ENCODE measurements around the gene IMMT.

Gene IMMT

DNA sequence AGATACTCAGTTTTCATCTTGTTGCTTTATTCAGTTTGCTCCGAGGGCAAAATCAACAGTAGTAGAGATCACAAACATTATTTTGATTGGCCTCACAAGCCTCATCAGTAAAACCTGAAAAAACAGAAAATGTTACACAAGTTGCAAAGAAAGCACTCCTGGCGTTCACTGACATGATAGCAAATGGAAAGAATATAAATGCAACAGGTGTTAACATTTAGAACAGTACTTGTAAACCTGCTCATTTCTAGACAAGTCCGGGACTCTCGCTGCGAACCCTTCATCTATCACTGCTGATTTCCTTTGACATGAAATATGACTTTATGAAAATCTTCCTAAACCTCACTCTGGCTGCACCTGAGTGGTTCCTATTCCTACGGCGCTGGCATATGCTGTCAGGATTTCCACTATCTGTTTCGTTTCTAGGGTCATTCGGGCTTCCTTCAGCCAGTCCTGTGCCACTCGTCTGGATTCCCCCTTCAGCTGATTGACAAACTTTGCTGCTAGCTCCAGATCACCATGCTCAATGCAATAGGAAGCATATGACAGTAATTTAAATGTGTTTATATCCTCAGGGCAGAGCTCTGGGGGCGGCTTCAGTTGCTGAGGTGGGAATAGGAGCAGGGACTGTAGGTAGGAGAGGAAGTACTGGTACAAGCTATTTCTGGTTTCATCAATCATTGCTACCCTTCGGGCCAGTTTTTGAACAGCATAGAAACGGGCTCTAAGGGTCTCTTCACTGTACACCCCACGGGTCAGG lies 51.2 kb downstream of the IMMT start:
- TF ChIP-seq, protein P1, sequence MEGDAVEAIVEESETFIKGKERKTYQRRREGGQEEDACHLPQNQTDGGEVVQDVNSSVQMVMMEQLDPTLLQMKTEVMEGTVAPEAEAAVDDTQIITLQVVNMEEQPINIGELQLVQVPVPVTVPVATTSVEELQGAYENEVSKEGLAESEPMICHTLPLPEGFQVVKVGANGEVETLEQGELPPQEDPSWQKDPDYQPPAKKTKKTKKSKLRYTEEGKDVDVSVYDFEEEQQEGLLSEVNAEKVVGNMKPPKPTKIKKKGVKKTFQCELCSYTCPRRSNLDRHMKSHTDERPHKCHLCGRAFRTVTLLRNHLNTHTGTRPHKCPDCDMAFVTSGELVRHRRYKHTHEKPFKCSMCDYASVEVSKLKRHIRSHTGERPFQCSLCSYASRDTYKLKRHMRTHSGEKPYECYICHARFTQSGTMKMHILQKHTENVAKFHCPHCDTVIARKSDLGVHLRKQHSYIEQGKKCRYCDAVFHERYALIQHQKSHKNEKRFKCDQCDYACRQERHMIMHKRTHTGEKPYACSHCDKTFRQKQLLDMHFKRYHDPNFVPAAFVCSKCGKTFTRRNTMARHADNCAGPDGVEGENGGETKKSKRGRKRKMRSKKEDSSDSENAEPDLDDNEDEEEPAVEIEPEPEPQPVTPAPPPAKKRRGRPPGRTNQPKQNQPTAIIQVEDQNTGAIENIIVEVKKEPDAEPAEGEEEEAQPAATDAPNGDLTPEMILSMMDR (IDR thresholded peaks at IDR 0.05; ENCODE audit: insufficient read depth, low read depth, low read length, missing control alignments), result no peak
- H3K4me3 ChIP-seq (ENCODE audit: low read depth, low read length), result no peak overlapping the region
- DNase-seq (ENCODE audit: low read depth), result no peak

GRCh38 chr2:86143307-86143706 lies 52.0 kb downstream of the IMMT start:
- TF ChIP-seq, protein P1 (IDR thresholded peaks at IDR 0.05; ENCODE audit: insufficient read depth, low read depth, low read length, missing control alignments), result no peak
- H3K4me3 ChIP-seq (ENCODE audit: low read depth, low read length), result no peak overlapping the region
- no peak for DNase-seq (ENCODE audit: low read depth)

DNA sequence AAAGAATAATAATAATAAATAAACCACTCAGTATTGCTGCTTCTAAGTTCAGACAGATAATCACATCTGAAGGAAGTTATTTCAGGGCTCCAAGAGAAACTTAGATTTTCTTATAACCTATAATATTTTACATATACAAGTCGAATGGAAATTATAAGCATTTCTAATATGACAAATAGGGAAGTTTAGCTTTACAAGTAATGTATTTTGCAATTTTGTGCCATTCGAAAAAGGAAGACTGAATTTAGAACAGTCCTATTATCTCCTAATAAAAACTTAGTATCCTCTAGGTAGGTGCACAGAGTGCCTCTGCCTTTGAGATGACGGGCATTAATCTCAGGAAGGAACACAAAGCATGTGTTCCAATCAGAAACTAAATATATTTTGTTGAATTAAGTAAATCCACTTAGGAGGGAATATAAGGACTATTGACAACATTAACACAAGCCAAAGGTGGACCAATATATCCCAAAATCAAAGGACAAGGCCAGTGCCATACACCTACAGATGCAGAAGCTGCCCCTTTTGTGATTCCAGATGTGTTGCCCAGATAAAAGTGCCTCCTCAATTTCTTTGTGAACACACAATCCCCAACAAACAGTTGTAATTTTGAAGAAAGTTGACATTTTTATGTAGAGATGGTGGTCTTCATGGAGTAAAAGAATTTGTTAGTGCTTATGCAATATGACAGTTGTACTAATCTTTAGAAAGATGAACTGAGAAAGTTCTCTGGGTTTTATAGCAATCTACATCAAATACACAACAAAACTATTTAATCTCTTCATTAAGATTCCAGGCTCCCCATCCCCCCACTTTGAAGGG lies 52.6 kb downstream of the IMMT start:
- no peak overlapping the region for H3K4me3 ChIP-seq (ENCODE audit: low read depth, low read length)
- DNase-seq (ENCODE audit: low read depth), result no peak

DNA sequence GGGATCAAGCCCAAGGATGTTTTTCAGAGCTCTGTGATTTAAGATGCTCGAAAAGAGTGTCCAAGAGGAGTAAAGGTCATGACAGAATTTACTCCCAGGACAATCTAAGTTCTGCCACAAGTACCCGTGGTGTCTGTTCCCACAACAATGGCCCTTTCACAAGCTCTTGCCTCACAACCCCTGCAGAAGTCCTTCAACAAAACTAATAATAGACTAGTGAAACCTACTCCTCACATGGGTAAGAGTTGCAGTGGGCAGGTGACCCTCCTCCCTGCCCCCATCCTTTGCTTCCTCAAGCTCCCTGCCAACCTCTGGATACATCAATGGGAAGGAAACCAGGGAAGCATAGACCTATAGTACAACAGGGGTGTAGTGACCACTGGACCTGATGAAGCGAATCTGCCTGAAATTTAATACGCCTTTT lies 54.3 kb downstream of the IMMT start:
- no peak overlapping the region for H3K4me3 ChIP-seq (ENCODE audit: low read depth, low read length)
- DNase-seq (ENCODE audit: low read depth), result no peak
- TF ChIP-seq, protein P1 (IDR thresholded peaks at IDR 0.05; ENCODE audit: insufficient read depth, low read depth, low read length, missing control alignments), result no peak

More for the DNA sequence above, 52.6 kb downstream of the IMMT start:
- TF ChIP-seq, protein P1 (IDR thresholded peaks at IDR 0.05; ENCODE audit: insufficient read depth, low read depth, low read length, missing control alignments), result no peak

DNA sequence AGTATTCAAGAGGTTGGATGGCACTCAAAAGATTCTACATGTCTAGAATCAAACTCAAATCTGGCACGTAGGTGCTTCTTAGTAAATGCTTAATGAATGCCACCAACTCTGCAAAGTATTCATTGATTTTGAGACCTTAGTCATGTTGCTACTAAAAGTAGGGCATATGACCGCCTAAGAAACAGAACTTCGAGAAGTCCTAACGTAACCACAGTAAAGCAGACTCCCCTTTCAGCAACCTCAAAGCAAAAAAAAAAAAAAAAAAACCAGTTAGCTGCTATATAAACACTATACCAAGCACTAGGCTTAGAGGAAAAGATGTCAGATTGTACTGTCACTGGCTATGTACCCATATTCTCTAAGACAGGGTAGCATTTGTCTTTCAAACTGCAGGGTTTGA lies 55.3 kb downstream of the IMMT start:
- no peak overlapping the region for H3K4me3 ChIP-seq (ENCODE audit: low read depth, low read length)
- no peak for DNase-seq (ENCODE audit: low read depth)
- TF ChIP-seq, protein P1 (IDR thresholded peaks at IDR 0.05; ENCODE audit: insufficient read depth, low read depth, low read length, missing control alignments), result no peak

DNA sequence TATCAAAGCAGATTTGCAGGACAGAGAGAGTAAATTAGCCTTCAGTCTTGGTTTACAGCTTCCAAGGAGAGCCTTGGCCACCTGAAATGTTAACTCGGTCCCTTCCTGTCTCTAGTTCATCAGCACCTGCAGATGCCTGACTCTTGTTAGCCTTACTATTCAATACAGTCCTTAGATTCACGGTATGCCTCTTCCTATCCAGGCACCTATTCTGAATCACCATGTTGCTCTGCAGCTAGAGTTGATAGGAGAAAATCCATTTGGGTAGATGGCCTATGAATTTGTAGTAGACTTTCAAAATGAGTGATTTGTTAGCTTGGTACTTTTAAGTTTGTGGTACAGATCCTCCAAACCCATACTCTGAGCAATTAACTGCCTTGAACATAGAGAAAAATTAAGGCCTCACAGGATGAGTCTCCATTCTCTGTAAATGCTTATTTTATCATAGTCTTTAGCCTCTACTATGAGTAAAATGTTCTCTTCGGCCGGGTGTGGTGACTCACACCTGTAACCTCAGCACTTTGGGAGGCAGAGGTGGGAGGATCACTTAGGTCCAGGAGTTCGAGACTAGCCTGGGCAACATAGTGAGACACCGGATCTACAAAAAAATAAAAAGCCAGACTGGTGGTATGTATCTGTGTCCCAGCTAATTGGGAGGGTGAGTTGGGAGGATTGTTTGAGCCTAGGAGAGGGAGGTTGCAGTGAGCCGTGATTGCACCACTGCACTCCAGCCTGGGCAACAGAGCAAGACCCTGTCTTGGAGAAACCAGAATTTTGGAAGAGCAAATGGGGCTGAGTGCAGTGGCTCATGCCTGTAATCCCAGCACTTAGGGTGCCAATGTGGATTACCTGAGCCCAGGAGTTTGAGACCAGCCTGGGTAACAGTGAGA lies 56.3 kb downstream of the IMMT start:
- TF ChIP-seq, protein P1 (IDR thresholded peaks at IDR 0.05; ENCODE audit: insufficient read depth, low read depth, low read length, missing control alignments), result no peak
- no peak for DNase-seq (ENCODE audit: low read depth)
- H3K4me3 ChIP-seq (ENCODE audit: low read depth, low read length), result no peak overlapping the region
